CD4-positive, alpha-beta T cell (primary cell): ENCODE measurements around the gene DNAH17. TPM values are rescaled to one million over a fixed set of nuclear protein-coding genes. Genes with fewer than 3 reads are reported as not detected.

ENCODE experiments used
- ATAC-seq: fragments of 200-7000 bp; cut with Tn5 transposase; one replicate; pipeline ENCODE4 v1.10.0; 2022; ENCODE audit warnings: mild to moderate bottlenecking; ENCODE audit not compliant: poor library complexity
- CTCF ChIA-PET: fragments of 350-600 bp; sonication (Branson Sonifier 250); formaldehyde crosslinking; loops from one replicate; lab custom pipeline; 2021; ENCODE audit warnings: antibody characterized with exemption, inconsistent platforms; lab: Charles Lee
- POLR2A ChIA-PET: fragments of 350-600 bp; sonication (Branson Sonifier 250); formaldehyde crosslinking; loops from one replicate; lab custom pipeline; 2021; ENCODE audit warnings: antibody characterized with exemption, inconsistent platforms; lab: Charles Lee
- DNase-seq, 14 experiments: peaks; one replicate each; pipeline ENCODE4 v3.0.0-alpha.2; 2013 to 2020; ENCODE audit warnings: mixed read lengths in 2 of 14
- H3K27ac ChIP-seq, 2 donors: one replicate each; pipeline versions ENCODE4 v1.5.1 to v1.7.0; 2013; ENCODE audit warnings: low read length in 2 of 2, low read depth in 1 of 2, mild to moderate bottlenecking in 1 of 2
- H3K27me3 ChIP-seq, 2 experiments: 1 replicate in 1 of 2; 2 replicates in 1 of 2; pipeline versions ENCODE4 v1.6.1 to v1.7.0; 2013; ENCODE audit warnings: low read length in 2 of 2, control low read depth in 1 of 2, mild to moderate bottlenecking in 1 of 2, moderate library complexity in 1 of 2; ENCODE audit not compliant: insufficient read depth in 2 of 2, control insufficient read depth in 1 of 2
- H3K36me3 ChIP-seq: one replicate; pipeline ENCODE4 v1.6.1; 2013; ENCODE audit warnings: low read length, control low read depth; ENCODE audit not compliant: insufficient read depth
- H3K4me1 ChIP-seq: one replicate; pipeline ENCODE4 v1.6.1; 2013; ENCODE audit warnings: low read length, control low read depth; ENCODE audit not compliant: insufficient read depth
- H3K4me3 ChIP-seq: one replicate; pipeline ENCODE4 v1.5.1; 2013; ENCODE audit warnings: mild to moderate bottlenecking, low read length, moderate library complexity
- H3K9me3 ChIP-seq, 2 experiments: 1 replicate in 1 of 2; 2 replicates in 1 of 2; pipeline versions ENCODE4 v1.6.1 to v1.7.0; 2013; ENCODE audit warnings: low read length in 2 of 2, mild to moderate bottlenecking in 2 of 2, control low read depth in 1 of 2, moderate library complexity in 1 of 2; ENCODE audit not compliant: control insufficient read depth in 1 of 2, insufficient read depth in 1 of 2
- H3K27ac Mint-ChIP-seq: one replicate; pipeline ENCODE4 v1.8.0; 2020; ENCODE audit warnings: mixed read lengths
- H3K27me3 Mint-ChIP-seq: one replicate; pipeline ENCODE4 v1.8.0; 2021; ENCODE audit warnings: mixed read lengths
- H3K36me3 Mint-ChIP-seq: one replicate; pipeline ENCODE4 v1.8.0; 2021; ENCODE audit warnings: low read depth, mixed read lengths
- H3K4me1 Mint-ChIP-seq: one replicate; pipeline ENCODE4 v1.8.0; 2021; ENCODE audit warnings: low read depth, mixed read lengths
- H3K4me3 Mint-ChIP-seq: one replicate; pipeline ENCODE4 v1.8.0; 2020; ENCODE audit warnings: mild to moderate bottlenecking, mixed read lengths
- H3K9me3 Mint-ChIP-seq: one replicate; pipeline ENCODE4 v1.8.0; 2020; ENCODE audit warnings: mixed read lengths
- CTCF ChIP-seq: fragments of 200-600 bp; IDR thresholded peaks from one replicate; pipeline ENCODE4 v1.8.0; 2022; ENCODE audit warnings: antibody characterized with exemption, mild to moderate bottlenecking
- intact Hi-C, 2 experiments: fragments of 100-400 bp; cut with DNase I in 1 of 2; cut with micrococcal nuclease in 1 of 2; formaldehyde crosslinking; loops; one replicate each; pipeline versions ENCODE4 v1.15.1 to v1.9.0; 2023 to 2025; cut with DNase I, micrococcal nuclease
- total RNA-seq, 174 experiments: library from RNA in 2 of 174; stranded (reverse) in 2 of 174; gene quantifications; one replicate each; pipeline ENCODE4 v1.2.3 and lab custom pipeline; 2021 to 2026

Gene DNAH17
- total RNA-seq, 2 experiments from 2014 or later = 0.14 TPM; not detected in 1

- ATAC-seq (no peak), DNase-seq (no peak)
- POLR2A ChIA-PET = no interaction called here
- CTCF ChIA-PET = no interaction called here
- Mint-ChIP-seq H3K27ac (no peak overlapping the region), H3K4me1 (peaks cover 8% of the 10 kb centered on the region), H3K9me3 (no peaks in the 10 kb centered on the region), H3K27me3 (peaks cover 11% of the 10 kb centered on the region), H3K36me3 (no peaks in the 10 kb centered on the region), H3K4me3 (no peak overlapping the region)
- H3K27me3 ChIP-seq = no peaks in the 10 kb centered on the region
- no peak overlapping the region for H3K27ac ChIP-seq
- no peak overlapping the region for H3K4me3 ChIP-seq
- no peaks in the 10 kb centered on the region for H3K36me3 ChIP-seq
- peaks cover 10% of the 10 kb centered on the region for H3K4me1 ChIP-seq
- no peaks in the 10 kb centered on the region for H3K9me3 ChIP-seq
- intact Hi-C loops = no loop called here
- TF ChIP-seq CTCF = no peak
Measured at GRCh38 chr17:78592991-78593329, 15.8 kb upstream of the DNAH17 start.

- no peak overlapping the region for H3K27ac ChIP-seq
- no peaks in the 10 kb centered on the region for H3K27me3 ChIP-seq
- ATAC-seq = no peak
- CTCF ChIA-PET = no interaction called here
- intact Hi-C loops = no loop called here
- Mint-ChIP-seq H3K4me3 (no peak overlapping the region), H3K36me3 (no peaks in the 10 kb centered on the region), H3K9me3 (no peaks in the 10 kb centered on the region), H3K27ac (no peak overlapping the region), H3K27me3 (peaks cover 11% of the 10 kb centered on the region), H3K4me1 (peaks cover 8% of the 10 kb centered on the region)
- DNase-seq = no peak
- TF ChIP-seq CTCF = no peak
- H3K4me1 ChIP-seq = peaks cover 10% of the 10 kb centered on the region
- no peaks in the 10 kb centered on the region for H3K36me3 ChIP-seq
- POLR2A ChIA-PET = no interaction called here
- H3K9me3 ChIP-seq = no peaks in the 10 kb centered on the region
- H3K4me3 ChIP-seq = no peak overlapping the region
Measured at GRCh38 chr17:78591263-78591671, 14.1 kb upstream of the DNAH17 start.

- Histone ChIP-seq H3K4me1 (peaks cover 10% of the 10 kb centered on the region), H3K27ac (no peak overlapping the region), H3K9me3 (no peaks in the 10 kb centered on the region), H3K4me3 (no peak overlapping the region), H3K36me3 (no peaks in the 10 kb centered on the region), H3K27me3 (no peaks in the 10 kb centered on the region)
- Mint-ChIP-seq H3K36me3 (no peaks in the 10 kb centered on the region), H3K27ac (no peak overlapping the region), H3K4me1 (peaks cover 8% of the 10 kb centered on the region), H3K4me3 (no peak overlapping the region), H3K9me3 (no peaks in the 10 kb centered on the region), H3K27me3 (peaks cover 7% of the 10 kb centered on the region)
- ChIA-PET POLR2A (no interaction called here), CTCF (no interaction called here)
- intact Hi-C loops = no loop called here
- ATAC-seq (no peak), DNase-seq (no peak)
- TF ChIP-seq CTCF = no peak
Measured at GRCh38 chr17:78589885-78590284, 12.7 kb upstream of the DNAH17 start.
